Tibial artery (tissue), 4 donors: ENCODE data around the gene CTNNBIP1.
A peak's percentile ranks its signal among the peaks of the same experiment; 100 is the strongest.
"Not testable (repeated sequence)": the region's sequence is repeated elsewhere in the genome, so short reads cannot be mapped to it uniquely, and the experiment has no call there.

Source experiments
- DNase-seq, 2 donors: peaks; one replicate each; pipeline ENCODE4 v3.0.0-alpha.2; 2019
- H3K27ac ChIP-seq, 2 donors: fragments of 200-600 bp; sonication (generic) in 1 of 2; 1 replicate in 1 of 2; 2 replicates in 1 of 2; pipeline ENCODE4 v1.5.1; 2018 to 2019; ENCODE audit warnings: mild to moderate bottlenecking in 1 of 2
- H3K27me3 ChIP-seq, 2 donors: fragments of 200-600 bp; sonication (generic) in 1 of 2; one replicate each; pipeline versions ENCODE4 v1.5.1 to v1.6.0; 2016 to 2019
- H3K36me3 ChIP-seq, 3 donors: fragments of 200-600 bp; sonication (generic) in 2 of 3; one replicate each; pipeline ENCODE4 v1.5.1; 2016 to 2019; ENCODE audit warnings: mild to moderate bottlenecking in 2 of 3
- H3K4me1 ChIP-seq, 4 donors: fragments of 200-600 bp; sonication (generic) in 2 of 4; 1 replicate in 3 of 4; 2 replicates in 1 of 4; pipeline ENCODE4 v1.5.1; 2016 to 2019
- H3K4me3 ChIP-seq, 2 donors: fragments of 200-600 bp; sonication (generic) in 1 of 2; 1 replicate in 1 of 2; 2 replicates in 1 of 2; pipeline ENCODE4 v1.5.1; 2018 to 2019; ENCODE audit warnings: mild to moderate bottlenecking in 2 of 2
- H3K9me3 ChIP-seq, 3 donors: fragments of 200-600 bp; sonication (generic) in 1 of 3; one replicate each; pipeline ENCODE4 v1.5.1; 2016 to 2019
- intact Hi-C: fragments of 100-400 bp; cut with DNase I; formaldehyde crosslinking; loops from one replicate; pipeline ENCODE4 v1.15.0; 2023; ENCODE audit warnings: low total_unique reads
- TF ChIP-seq, protein P1 (sequence below), 2 experiments: fragments of 200-600 bp in 1 of 2; fragments of 450-650 bp in 1 of 2; IDR thresholded peaks; one replicate each; pipeline ENCODE4 v1.5.1; 2017 to 2019; ENCODE audit warnings: antibody characterized with exemption in 2 of 2, mild to moderate bottlenecking in 1 of 2, moderate library complexity in 1 of 2

Gene CTNNBIP1

DNA sequence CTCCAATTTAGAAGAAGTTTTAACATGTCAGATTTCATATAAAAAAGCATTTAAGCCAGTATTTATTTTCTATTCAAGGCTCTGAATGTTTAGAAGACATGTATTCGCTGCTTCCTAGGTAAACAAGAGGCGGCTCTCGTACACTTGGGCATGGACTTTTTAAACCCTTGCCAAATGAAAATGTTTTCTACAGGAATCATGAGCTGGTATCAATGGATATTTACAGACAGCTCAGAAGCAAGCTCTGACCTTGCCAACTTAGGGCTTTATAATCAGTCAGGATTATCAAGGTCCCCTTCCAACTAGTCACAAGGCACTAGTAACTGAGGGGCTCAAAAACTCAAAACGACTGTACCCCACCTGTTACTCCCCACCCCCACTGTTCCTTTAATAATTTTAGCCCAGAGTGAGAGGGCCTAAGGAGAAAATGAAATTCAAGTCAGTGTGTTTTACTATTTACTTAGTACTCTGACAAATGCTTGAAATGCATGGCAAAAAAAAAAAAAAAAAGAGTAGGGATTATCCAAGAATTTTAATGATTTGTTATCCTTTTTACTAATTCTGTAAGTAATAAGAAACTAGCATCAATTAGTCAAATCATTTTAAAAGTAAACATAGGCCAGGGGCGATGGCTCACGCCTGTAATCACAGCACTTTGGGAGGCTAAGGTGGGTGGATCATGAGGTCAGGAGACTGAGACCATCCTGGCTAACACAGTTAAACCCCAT, 98.7 kb downstream of the CTNNBIP1 start:
- no peak for DNase-seq
- TF ChIP-seq, protein P1, sequence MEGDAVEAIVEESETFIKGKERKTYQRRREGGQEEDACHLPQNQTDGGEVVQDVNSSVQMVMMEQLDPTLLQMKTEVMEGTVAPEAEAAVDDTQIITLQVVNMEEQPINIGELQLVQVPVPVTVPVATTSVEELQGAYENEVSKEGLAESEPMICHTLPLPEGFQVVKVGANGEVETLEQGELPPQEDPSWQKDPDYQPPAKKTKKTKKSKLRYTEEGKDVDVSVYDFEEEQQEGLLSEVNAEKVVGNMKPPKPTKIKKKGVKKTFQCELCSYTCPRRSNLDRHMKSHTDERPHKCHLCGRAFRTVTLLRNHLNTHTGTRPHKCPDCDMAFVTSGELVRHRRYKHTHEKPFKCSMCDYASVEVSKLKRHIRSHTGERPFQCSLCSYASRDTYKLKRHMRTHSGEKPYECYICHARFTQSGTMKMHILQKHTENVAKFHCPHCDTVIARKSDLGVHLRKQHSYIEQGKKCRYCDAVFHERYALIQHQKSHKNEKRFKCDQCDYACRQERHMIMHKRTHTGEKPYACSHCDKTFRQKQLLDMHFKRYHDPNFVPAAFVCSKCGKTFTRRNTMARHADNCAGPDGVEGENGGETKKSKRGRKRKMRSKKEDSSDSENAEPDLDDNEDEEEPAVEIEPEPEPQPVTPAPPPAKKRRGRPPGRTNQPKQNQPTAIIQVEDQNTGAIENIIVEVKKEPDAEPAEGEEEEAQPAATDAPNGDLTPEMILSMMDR (IDR thresholded peaks at IDR 0.05) = no peak
- Histone ChIP-seq H3K9me3 (no peaks in the 10 kb centered on the region), H3K4me3 (no peak overlapping the region), H3K4me1 (peaks cover 0 to 24% (median 8%) of the 10 kb centered on the region in 4 donors), H3K36me3 (no peaks in the 10 kb centered on the region), H3K27me3 (no peaks in the 10 kb centered on the region), H3K27ac (no peak overlapping the region)
- intact Hi-C loops = no loop called here

DNA sequence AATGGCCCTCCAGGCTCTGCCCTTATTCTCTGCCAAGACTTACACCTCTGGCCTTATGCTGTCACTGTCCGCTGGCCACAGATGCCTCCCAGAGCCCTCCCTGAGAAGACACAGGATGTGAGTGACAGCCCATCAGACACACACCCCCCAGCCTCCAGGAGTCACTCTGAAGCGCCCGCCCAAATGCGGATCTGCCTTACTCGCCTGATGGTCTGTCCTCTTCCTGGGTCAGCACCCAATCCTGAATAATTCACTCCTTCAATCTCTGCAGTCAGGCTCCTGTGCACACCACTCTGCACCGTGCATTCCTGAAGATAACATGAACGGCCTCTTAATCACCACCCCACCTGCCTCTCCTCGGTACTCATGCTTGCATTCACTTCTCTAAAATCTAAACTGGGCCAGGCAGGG, 101.0 kb downstream of the CTNNBIP1 start:
- TF ChIP-seq, protein P1 (IDR thresholded peaks at IDR 0.05) = no peak
- H3K27ac ChIP-seq = no peak overlapping the region

DNA sequence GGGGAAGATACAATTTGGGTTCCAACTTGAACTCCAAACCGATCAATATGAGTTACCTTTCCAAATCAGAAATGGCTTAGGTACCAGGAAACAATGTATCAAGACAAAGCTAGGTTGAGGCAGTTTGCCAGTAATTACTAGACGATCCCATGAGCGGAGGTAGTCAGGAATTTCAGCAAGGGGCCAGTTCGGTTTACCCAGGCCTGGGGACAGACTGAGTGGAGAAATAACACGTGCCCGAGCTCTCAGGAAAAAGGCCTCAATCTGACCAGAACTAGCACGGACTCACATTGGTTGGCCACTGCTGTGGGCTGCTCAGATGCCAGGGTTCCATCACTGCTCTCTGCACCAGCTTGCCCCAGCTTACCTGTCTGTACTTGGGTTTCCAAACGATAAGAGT, 101.6 kb downstream of the CTNNBIP1 start:
- no peak overlapping the region for H3K27ac ChIP-seq
- no peak for DNase-seq
- H3K4me3 ChIP-seq = no peak overlapping the region
- H3K36me3 ChIP-seq = no peaks in the 10 kb centered on the region
- intact Hi-C loops = no loop called here
- peaks cover 0 to 22% (median 5%) of the 10 kb centered on the region in 4 donors for H3K4me1 ChIP-seq
- H3K27me3 ChIP-seq = no peaks in the 10 kb centered on the region
- TF ChIP-seq, protein P1 (IDR thresholded peaks at IDR 0.05) = no peak
- no peaks in the 10 kb centered on the region for H3K9me3 ChIP-seq

More for the DNA sequence above, 101.0 kb downstream of the CTNNBIP1 start:
- intact Hi-C loops = no loop called here
- Histone ChIP-seq H3K4me3 (no peak overlapping the region), H3K36me3 (no peaks in the 10 kb centered on the region), H3K9me3 (no peaks in the 10 kb centered on the region), H3K27me3 (no peaks in the 10 kb centered on the region), H3K4me1 (peaks cover 0 to 22% (median 5%) of the 10 kb centered on the region in 4 donors)
- no peak for DNase-seq

DNA sequence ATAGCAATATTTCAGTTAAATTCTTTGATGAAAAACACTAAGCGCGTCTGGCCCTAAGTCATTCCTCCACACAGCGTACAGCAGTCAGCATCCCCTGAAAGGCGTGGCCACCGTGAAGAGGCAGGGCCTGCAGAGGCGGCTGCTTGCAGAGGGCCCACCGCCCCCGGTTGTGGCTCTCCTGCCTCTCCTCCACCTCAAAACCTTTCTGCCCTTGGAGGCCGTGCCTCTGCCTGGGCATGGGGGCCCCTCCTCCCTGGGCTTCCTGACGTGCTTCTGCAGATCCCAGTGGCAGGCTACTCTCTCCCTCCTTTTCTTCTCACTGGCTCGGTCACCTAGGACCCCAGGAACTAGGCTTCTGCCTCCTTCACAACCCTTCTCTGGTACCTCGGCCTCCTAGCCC, 102.5 kb downstream of the CTNNBIP1 start:
- Histone ChIP-seq H3K27ac (no peak overlapping the region), H3K9me3 (no peaks in the 10 kb centered on the region), H3K4me1 (peaks cover 0 to 22% (median 5%) of the 10 kb centered on the region in 4 donors), H3K4me3 (no peak overlapping the region), H3K36me3 (no peaks in the 10 kb centered on the region), H3K27me3 (no peaks in the 10 kb centered on the region)
- DNase-seq = no peak
- intact Hi-C loops = no loop called here
- TF ChIP-seq, protein P1 (IDR thresholded peaks at IDR 0.05) = no peak

DNA sequence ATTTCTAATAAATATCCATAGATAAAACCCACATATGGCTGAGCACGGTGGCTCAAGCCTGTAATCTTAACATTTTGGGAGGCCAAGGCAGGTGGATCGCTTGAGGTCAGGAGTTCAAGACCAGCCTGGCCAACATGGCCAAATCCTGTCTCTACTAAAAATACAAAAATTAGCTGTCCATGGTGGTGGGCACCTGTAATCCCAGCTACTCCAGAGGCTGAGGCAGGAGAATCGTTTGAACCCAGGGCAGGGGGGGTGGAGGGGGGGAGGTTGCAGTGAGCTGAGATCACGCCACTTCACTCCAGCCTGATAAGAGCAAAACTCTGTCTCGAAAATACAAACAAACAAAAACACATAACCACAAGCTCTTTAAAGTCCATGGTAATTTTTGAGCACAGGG, 104.1 kb downstream of the CTNNBIP1 start:
- peaks cover 0 to 22% (median 5%) of the 10 kb centered on the region in 4 donors for H3K4me1 ChIP-seq
- H3K27me3 ChIP-seq, DNase-seq, H3K27ac ChIP-seq, H3K36me3 ChIP-seq, H3K4me3 ChIP-seq, H3K9me3 ChIP-seq, intact Hi-C loops: not testable (repeated sequence)

DNA sequence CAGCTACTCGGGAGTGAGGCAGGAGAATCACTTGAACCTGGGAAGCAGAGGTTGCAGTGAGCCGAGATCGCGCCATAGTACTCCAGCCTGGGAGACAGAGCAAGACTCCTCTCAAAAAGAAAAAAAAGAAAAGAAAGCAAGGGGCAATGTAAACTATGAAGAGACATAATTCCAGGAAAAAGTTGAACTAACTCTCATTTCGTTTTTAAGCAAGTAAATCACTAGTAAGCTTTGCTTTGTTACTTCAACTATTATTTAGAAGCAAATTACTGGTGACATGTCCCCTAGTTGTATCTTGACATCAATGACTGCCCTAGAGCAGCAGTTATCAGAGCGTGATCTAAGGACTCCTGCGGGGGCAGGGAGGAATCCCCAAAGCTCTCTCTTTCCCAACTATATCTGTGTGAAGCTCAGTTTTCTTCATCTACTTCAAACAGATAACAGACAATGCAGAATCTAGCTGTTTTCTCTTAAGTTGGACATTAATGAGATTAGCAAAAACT, 105.0 kb downstream of the CTNNBIP1 start:
- no peaks in the 10 kb centered on the region for H3K27me3 ChIP-seq
- intact Hi-C loops = no loop called here

DNA sequence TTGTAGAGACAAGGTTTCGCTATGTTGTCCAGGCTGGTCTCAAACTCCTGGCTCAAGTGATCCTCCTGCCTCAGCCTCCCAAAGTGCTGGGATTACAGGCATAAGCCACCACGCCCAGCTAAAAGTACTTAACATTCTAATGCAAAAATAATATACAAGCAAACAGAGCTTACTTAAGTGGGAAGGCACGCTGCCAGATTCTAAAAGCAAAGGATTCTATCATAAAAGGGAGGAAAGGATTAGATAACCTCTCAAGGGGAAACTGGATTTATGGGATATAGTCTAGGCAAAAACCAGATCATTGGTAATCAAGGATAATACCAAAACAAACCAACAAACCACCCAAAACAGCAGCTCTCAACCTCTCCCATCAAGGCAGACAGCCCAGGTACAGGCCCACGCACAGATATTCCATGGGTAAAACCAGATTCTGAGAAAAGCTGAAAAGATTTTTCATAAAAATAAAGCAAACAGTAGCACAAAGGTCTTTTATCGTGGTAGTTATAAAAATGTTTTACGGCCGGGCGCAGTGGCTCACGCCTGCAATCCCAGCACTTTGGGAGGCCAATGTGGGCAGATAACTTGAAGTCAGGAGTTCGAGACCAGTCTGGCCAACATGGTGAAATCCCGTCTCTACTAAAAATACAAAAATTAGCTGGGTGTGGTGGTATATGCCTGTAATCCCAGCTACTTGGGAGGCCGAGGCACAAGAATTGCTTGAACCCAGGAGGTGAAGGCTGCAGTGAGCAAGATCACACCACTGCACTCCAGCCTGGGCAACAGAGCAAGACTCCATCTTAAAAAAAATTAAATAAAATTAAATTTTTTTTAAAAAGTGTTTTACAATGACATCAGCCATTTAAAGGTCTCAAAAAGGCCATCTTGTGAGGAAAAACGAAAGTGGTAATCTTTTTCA, 106.8 kb downstream of the CTNNBIP1 start:
- H3K4me3 ChIP-seq, H3K36me3 ChIP-seq, H3K27ac ChIP-seq, intact Hi-C loops, DNase-seq, H3K27me3 ChIP-seq, H3K9me3 ChIP-seq: not testable (repeated sequence)
- peaks cover 0 to 22% (median 10%) of the 10 kb centered on the region in 4 donors for H3K4me1 ChIP-seq

More for the DNA sequence above, 105.0 kb downstream of the CTNNBIP1 start:
- TF ChIP-seq, protein P1 (IDR thresholded peaks at IDR 0.05) = no peak
- Histone ChIP-seq H3K9me3 (no peaks in the 10 kb centered on the region), H3K4me3 (no peak overlapping the region), H3K36me3 (no peaks in the 10 kb centered on the region), H3K4me1 (peaks cover 0 to 22% (median 4%) of the 10 kb centered on the region in 4 donors), H3K27ac (no peak overlapping the region)
- peak in 1 of 2 donors; percentile 7 for DNase-seq
